ENCODE data around the gene SLC9A3.

DNA sequence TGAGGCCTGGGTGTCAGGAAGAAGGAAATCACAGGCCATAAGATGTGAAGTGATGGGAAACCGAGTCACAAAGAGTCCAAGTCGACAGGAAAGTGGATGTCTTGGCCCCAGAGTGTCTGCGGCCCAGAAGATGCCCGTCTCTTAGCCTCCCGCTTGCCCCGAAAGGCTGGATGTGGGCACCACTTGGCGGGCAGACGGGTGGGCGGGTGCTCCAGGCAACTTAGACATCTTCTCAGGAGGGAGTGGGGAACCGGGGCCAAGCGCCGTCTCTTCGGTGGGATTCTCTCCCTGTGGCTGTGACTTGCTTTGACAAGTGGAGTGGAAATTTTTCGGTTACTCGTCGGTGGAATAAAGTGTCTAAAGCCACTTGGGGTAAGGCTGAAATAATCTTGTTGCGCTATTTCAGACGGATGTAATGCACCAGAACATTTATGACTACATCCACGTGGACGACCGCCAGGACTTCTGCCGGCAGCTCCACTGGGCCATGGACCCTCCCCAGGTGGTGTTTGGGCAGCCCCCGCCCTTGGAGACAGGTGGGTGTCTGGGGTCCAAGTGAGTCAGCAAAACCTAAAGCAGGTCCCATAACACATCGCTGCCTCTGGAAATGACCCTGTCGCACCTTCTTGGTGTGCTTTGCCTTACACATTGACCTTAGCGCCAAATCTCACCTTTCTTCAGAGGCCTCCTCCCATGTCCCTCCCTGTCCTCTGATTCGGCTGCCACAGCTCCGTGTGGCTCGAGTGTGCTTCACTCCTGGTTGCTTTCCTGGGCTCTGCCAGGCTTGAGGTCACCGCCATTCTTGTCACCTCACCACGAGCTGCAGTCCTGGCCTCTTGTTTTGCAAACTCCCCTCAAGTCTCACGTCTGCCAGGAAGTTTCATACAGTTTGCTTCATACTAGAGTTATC, 101.7 kb downstream of the SLC9A3 start:
- TF ChIP-seq CTCF (IDR thresholded peaks at IDR 0.05) (no peak), EP300 (IDR thresholded peaks at IDR 0.05) (no peak), POLR2A (IDR thresholded peaks at IDR 0.05) (no peak)
